Measurements from ENCODE around the gene ARHGEF11.

DNA sequence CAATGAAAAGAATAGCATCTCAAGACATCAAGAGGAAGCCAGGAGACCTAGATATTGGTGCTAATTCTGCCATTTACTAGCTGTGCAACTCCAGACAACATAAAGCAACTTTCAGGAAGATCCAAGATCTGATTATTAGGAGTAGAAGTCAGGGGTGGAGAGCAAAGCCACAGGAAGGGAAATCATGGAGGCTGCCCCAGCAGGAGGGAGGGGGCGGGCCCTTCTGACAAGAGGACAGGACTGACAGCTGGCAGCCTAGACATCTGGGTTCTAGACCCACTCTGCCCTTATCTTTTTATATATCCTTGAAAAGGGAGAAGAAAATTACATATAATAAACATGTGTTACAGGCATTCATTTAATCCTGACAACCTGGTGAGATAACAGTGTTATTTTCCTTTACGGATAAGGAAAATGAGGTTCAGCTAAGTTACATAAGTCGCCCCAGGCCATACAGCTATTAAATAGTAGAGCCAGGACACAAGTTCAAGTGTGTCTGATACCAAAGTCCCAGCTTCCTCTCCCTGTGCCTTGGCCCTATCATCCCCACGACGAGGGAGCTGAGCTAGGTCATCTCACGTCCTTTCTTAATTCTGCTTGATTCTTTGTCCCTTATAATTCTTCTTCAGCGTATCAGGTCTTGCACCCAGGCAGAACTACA, 46.6 kb downstream of the ARHGEF11 start:
- TF ChIP-seq CTCF (conservative IDR thresholded peaks at IDR 0.05; ENCODE audit: low read depth, low read length), result no peak
- no peak for TF ChIP-seq FOS (IDR thresholded peaks at IDR 0.05; ENCODE audit: low read depth, low read length)
- no peak for TF ChIP-seq MXI1 (IDR thresholded peaks at IDR 0.05; ENCODE audit: borderline replicate concordance, low read depth, low read length)
- TF ChIP-seq POLR2A (IDR thresholded peaks at IDR 0.05; ENCODE audit: low read depth, low read length), result no peak
- TF ChIP-seq MAZ (IDR thresholded peaks at IDR 0.05; ENCODE audit: borderline replicate concordance, low read depth, low read length), result no peak
- TF ChIP-seq CEBPB (IDR thresholded peaks at IDR 0.05; ENCODE audit: low read depth, low read length), result no peak
- no peak for TF ChIP-seq USF2 (IDR thresholded peaks at IDR 0.05; ENCODE audit: low read depth, low read length)
- no peak for TF ChIP-seq RAD21 (IDR thresholded peaks at IDR 0.05; ENCODE audit: low read length)

Data from IMR-90 (cell line).